Sciatic nerve (tissue), 2 donors: ENCODE data around the gene UBP1. TPM values are rescaled to one million over a fixed set of nuclear protein-coding genes. Genes with fewer than 3 reads are reported as not detected.

ENCODE experiments used
- ATAC-seq: fragments of 200-7000 bp; cut with Tn5 transposase; one replicate; pipeline ENCODE4 v1.9.1; 2020; ENCODE audit warnings: mild to moderate bottlenecking, moderate library complexity
- DNase-seq: peaks from one replicate; pipeline ENCODE4 v3.0.0-alpha.2; 2020; ENCODE audit warnings: low spot score
- intact Hi-C: fragments of 100-400 bp; cut with DNase I; formaldehyde crosslinking; loops from one replicate; pipeline ENCODE4 v1.14.2; 2022
- total RNA-seq: library from RNA; stranded (reverse); fragmentation: NEBNext Ultra II Directional; extraction: Animal tissue kit (Norgen Biotek cat#: 25700); gene quantifications from one replicate; pipeline ENCODE4 v1.2.1, GENCODE V29; 2021
- donor health status: DM: no; HTN: no; CAD: no.
- donor health status: DM: no; HTN: no; CAD: no.

Gene UBP1
- total RNA-seq, 1 donor from 2014 or later: 46.3 TPM

GRCh38 chr3:33395900-33396299 lies 44.3 kb downstream of the UBP1 start:
- ATAC-seq: no peak
- intact Hi-C loops: no loop called here
- DNase-seq: no peak

GRCh38 chr3:33394403-33395054 lies 45.7 kb downstream of the UBP1 start:
- no peak for ATAC-seq
- no peak for DNase-seq
- intact Hi-C loops: no loop called here

GRCh38 chr3:33392703-33393125 lies 47.5 kb downstream of the UBP1 start:
- DNase-seq (no peak), ATAC-seq (no peak)
- intact Hi-C loops: no loop called here

- ATAC-seq: no peak
- intact Hi-C loops: no loop called here
- DNase-seq: no peak
These were observed 48.1 kb downstream of the UBP1 start for GRCh38 chr3:33392144-33392543.

GRCh38 chr3:33391255-33391995 lies 48.8 kb downstream of the UBP1 start:
- ATAC-seq (no peak), DNase-seq (no peak)
- intact Hi-C loops: no loop called here

- ATAC-seq: no peak
- DNase-seq: no peak
- intact Hi-C loops: no loop called here
These were observed 50.3 kb downstream of the UBP1 start for GRCh38 chr3:33389908-33390307.

DNA sequence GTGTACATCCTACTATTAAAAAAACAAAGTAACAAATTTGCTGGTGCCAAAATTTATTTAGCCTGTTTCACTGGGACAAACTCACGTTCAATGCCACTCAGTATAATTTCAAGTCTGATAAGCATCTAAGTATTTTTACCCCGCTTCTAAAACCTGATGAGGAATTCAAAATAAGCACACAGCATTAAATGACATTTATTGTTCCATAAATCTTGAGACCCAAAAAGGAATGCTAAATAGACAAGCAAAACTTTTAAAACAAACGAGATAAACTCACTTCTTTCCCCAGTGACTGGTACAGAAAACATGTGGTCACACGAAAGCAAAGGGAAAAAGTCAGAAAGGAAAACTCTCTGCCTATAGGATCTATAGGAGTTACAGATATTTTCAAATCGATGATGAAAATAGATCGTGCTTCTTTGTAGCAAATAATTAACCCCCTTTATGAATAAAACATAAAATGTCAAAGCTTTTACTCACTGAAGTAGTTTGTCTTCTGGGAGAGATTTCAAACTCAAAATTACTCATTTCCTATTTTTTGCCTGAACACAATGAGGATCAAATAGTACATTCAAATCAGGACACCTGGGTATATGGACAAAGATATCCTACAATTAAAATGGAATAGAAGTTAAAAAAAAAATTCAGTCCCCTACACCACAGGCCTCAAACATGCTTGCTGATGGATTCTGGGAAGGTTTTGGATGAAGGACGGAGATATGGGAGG lies 51.7 kb downstream of the UBP1 start:
- no peak for ATAC-seq
- intact Hi-C loops: no loop called here
- no peak for DNase-seq

DNA sequence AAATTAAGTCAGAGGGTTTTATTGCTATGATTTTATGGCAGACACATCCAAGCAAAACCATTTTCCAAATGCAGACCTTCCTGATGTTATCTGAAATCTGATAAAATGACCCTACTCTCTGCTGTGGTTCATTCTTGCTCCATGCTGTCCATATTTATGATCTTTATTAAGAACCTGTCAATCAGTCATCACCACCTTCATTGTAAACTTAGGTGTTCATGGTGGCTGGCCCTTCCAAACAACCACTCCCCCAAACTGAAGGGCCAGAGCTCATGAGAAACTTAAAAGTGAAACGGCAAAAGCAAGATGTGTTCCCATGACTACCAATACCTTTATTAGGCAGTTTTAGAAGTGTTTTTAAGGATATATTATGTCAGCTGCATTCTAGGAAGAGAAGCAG lies 53.6 kb downstream of the UBP1 start:
- no peak for ATAC-seq
- intact Hi-C loops: no loop called here
- no peak for DNase-seq

- DNase-seq (no peak), ATAC-seq (no peak)
- intact Hi-C loops: no loop called here
These were observed 54.8 kb downstream of the UBP1 start for GRCh38 chr3:33385423-33385822.

DNA sequence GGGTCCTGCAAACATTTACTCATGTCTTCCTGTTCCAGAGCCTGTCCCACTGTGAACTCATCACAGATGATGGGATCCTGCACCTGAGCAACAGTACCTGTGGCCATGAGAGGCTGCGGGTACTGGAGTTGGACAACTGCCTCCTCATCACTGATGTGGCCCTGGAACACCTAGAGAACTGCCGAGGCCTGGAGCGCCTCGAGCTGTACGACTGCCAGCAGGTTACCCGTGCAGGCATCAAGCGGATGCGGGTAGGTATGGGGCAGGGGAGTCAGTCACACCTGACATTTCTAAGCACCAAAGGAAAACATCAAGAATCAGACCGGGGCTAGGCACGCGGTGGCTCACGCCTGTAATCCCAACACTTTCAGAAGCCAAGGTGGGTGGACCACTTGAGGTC lies 56.3 kb downstream of the UBP1 start:
- ATAC-seq: no peak
- no peak for DNase-seq
- intact Hi-C loops: no loop called here

- DNase-seq: no peak
- no peak for ATAC-seq
- intact Hi-C loops: no loop called here
These were observed 59.6 kb downstream of the UBP1 start for GRCh38 chr3:33380653-33381052.

DNA sequence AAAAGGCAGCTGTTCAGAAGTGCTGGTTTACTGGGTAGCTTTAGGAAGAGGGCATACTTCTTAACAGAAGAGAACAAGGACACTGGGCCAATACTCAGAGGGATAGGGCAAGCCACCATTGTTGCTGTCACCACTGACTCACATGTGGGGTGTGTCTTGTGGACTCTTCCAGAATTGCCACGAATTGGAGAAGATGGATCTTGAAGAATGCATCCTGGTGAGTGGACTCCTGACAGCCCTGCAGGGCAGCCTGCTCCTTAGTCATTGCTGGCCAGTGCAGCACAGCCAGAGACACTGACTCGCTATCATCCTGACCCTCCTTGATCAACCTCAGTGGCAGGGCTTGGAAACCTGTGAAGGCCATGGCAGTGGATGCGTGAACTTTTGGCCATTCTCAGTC lies 62.3 kb downstream of the UBP1 start:
- intact Hi-C loops: no loop called here
- DNase-seq (no peak), ATAC-seq (no peak)

DNA sequence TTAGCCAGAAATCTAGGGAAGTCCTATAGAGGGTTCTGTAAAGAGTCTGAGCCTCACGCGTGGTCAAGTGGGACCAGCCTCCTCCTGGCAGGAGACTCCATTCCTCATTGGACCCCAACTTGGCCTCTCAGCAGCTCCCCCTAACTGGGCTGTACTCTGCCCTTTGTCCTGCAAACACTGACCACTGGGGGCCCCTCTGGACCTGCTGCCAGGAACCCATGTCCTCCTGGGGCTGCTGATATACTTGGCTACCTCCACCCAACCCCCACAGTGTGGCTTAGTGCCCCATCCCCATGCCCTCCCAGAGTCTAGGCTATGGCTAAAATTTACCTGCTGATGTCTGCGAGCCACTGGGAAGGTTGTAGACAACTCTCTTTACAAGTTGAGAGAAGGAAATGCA lies 62.7 kb downstream of the UBP1 start:
- intact Hi-C loops: no loop called here

GRCh38 chr3:33373082-33373437 lies 67.1 kb downstream of the UBP1 start:
- no peak for ATAC-seq
- intact Hi-C loops: no loop called here
- no peak for DNase-seq

More for the DNA sequence above, 62.7 kb downstream of the UBP1 start:
- no peak for DNase-seq
- ATAC-seq: no peak

GRCh38 chr3:33372218-33373081 lies 67.8 kb downstream of the UBP1 start:
- no peak for DNase-seq
- intact Hi-C loops: no loop called here
- peak; percentile 71 for ATAC-seq

- DNase-seq (no peak), ATAC-seq (no peak)
- intact Hi-C loops: no loop called here
These were observed 75.6 kb downstream of the UBP1 start for GRCh38 chr3:33364531-33365128.

GRCh38 chr3:33364060-33364459 lies 76.1 kb downstream of the UBP1 start:
- no peak for DNase-seq
- ATAC-seq: no peak
- intact Hi-C loops: no loop called here

DNA sequence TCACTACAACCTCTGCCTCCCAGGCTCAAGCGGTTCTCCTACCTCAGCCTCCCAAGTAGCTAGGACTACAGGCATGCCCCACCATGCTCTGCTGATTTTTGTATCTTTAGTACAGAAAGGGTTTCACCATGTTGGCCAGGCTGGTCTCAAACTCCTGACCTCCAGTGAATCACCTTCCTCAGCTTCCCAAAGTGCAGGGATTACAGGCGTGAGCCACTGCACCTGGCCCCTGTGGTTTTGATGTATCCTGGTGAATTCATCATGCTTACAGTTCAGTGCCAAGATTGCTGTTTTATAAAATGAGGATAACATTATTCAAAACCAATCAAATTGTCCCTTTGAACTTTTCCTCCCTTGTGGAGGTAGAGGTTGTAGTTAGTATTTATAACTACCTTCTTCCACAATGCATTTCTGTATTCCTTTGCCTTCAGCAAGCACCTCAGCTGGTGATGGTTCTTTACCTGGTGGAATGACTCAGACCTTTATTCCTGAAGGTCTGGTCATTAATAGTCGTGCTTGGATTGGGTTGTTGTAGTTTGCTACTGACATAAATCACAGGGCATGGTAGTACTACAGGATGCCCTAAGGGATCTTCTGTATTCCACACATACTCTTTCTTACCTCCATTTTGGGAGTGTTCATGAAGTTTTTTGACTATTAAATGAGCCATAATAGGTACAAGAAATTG lies 76.9 kb downstream of the UBP1 start:
- intact Hi-C loops: no loop called here
- no peak for ATAC-seq

More for the DNA sequence above, 76.9 kb downstream of the UBP1 start:
- DNase-seq: no peak
